Forelimb muscle (tissue), 1 donor: ENCODE measurements around the gene TRABD. TPM values are rescaled to one million over a fixed set of nuclear protein-coding genes. Genes with fewer than 3 reads are reported as not detected.
"Not testable (repeated sequence)": the region's sequence is repeated elsewhere in the genome, so short reads cannot be mapped to it uniquely, and the experiment has no call there.

Experiments
- DNase-seq: peaks from one replicate; pipeline ENCODE4 v3.0.0-alpha.2; 2013; ENCODE audit warnings: low read depth
- polyA plus RNA-seq: library from polyadenylated mRNA; unstranded; fragments of 120-200 nt; gene quantifications from one replicate; pipeline ENCODE4 v1.2.1, GENCODE V29; 2013; ENCODE audit not compliant: insufficient read length

TRABD gene
- polyA plus RNA-seq, 1 donor, result 19.5 TPM

DNA sequence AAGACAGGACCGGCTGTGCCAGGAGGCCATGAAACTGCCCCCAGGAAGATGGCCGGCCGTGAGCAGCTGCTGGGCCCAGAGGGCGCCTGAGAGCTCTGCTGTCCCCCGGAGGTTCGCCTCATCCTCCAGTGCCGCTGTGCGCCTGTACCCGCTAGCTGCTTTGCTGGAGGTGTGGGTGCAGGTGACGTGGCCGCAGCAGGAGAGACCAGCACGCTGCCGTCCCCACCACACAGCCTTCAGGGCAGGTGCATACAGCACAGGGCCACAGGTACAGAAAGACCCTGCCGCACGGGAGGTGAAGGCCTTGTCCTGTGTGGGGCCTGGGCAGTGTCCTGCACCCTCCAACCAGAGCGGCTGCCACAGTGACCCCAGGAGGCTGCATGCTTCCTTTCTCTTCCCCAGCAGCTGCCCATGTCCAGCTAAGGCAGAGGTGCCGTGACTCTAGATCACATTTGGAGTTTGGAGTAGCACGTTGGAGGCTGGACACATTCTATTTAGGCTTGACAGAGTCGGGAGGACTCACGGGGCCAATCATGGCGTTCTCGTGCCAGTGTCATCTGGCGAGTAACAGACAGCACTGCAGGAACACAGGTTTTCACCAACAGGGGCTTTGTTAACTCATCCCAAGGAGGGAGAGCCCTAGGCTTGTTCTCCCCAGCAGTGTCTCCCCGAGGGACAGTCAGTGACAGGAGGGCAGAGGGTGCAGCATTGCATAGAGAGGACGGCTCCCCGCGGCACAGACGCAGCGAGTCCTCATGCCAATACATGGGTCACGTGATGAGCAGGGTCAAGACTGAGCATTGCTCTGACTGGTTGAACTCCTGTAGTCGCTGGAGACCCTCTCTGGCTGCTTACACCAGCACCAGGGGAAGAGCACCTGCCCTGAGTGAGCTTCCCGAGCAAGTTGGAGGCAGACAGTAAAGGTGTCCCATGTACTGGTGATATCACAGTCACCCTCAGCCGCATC is 33.9 kb upstream of the TRABD start:
- no peak for DNase-seq

DNA sequence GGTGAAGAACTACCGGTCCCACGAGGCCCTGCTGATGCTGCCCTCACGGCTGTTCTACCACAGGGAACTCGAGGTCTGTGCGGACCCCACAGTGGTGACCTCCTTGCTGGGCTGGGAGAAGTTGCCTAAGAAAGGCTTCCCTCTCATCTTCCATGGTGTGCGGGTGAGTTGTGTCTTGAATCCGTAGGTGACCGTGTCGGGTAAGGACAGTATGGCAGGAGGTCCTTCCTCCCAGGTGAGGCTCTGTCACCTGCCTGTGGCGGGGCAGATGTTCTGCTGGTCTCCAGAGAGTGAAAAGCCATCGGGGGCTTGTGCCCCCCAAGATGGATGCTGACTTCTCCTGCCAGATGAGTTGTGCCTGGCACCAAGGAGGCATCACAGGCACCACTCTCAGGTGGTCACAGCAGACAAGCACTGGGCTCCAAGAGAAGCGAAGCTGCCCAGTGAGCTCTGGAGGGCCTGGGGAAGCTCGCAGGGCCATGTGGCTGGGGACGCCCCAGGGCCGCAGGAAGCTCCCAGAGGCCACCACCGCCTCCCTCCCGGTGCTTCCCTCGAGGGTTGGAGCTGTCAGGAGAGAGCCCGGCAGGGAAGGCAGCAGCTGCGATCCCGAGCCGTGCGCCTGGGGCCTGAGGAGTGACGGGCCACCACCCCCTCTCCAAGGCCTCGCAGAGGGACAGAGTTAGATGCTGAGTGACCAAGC is 32.5 kb upstream of the TRABD start:
- no peak for DNase-seq

DNA sequence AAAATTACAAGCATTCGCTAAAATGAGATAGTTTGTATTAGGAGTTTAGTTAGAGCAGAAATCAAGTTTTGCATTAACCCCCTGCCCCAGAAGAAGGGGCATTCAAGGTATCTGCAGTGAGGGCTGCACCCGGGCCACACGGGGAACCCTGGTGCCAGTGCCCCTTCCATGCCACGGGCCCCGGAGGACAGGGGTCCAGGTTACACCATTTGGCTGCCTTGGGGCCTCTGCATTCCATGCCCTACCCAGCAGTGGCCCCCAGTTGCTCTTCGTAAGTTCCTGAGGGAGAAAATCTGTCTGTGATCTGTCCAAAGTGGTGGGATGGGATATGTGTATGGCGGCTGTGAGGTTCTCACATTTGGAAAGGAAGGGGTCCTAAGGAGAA is 32.0 kb upstream of the TRABD start:
- DNase-seq, result no peak

DNA sequence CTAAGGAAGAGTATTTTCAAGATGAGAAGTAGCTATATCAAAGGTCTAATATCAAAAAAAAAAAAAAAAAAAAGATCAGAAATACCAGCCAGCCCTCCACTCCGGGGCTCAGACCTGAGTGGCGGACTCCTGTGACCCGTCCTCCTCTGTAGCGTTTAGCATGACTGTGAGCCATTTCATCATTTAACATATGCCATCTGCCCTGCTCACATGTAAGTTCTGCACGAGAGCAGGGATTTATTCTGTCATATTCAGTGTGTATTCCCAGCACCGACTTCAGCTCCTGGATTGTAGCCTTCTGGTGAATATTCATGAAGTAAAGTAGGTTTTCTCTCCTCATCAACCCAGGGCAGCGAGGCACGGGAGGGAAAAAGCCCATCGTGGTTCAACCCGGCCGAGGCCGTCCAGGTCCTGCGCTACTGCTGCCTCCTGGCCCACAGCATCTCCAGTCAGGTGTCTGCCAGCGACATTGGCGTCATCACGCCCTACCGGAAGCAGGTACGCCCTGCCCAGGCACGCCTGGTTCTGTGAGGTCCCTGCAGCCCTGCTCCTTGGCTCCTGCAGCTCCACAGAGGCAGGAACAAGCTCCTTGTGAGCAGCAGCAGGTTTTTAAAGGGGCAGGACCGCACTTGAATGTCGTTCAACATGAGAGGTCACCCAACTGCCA is 27.9 kb upstream of the TRABD start:
- DNase-seq, result no peak

DNA sequence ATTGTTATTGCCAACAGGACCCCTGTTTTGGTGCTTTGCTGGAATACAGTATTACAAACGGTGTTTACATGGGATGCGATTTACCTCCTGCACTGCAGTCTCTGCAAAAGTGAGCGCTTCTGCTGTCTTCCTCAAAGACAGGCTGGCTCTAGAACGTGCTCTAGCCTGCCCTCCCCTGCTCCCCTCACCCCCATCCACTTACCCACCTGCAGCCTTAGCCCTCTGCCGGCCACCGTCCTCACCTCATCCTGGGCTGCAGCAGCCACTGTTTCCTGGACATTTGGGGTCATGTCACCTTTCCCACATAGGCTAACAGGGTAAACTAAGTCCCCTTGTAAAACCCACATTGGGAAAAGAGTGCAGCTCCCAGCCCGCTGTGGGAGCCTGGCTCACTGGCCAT is 24.8 kb upstream of the TRABD start:
- no peak for DNase-seq

DNA sequence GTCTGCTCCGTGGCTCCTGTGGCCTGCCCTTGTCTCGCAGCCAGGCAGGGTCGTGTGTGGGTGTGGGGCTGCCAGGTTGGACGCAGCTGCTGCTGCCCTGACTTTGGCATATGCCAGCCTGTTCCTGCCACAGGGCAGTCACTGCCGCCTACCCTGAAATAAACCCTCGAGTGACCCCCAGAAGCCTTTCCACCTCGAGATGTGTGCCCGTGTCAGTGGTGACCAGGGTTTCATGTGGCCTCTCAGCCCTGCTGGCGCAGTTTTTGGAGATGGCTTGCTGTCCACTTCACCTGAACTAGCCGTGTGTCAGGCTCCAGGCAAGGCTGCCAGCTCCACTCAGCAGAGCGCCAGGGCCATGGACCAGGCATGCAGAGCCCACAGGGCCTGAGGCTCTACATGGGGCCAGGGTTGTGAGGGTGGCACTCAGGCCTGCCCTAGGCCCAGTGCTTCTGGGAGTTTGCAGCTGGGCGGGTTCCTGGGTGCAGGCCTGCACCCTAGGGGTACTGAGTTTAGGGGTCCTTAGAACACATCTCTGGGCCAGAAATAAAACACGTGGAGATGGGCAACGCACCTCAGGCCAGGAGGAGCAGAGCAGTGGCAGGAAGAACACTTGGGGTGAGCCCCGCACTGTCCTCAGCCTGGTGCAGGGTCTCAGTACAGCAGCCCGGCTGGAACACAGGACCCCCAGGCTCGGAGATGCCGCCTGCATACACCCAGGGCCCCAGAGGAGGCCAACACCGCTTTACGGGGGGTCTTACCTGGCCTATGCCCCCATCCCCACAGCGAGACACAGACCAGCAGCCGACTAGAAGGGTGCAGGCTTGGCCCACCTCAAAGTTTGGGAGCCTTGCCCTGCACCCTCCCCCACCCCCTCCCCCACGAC is 24.0 kb upstream of the TRABD start:
- no peak for DNase-seq

DNA sequence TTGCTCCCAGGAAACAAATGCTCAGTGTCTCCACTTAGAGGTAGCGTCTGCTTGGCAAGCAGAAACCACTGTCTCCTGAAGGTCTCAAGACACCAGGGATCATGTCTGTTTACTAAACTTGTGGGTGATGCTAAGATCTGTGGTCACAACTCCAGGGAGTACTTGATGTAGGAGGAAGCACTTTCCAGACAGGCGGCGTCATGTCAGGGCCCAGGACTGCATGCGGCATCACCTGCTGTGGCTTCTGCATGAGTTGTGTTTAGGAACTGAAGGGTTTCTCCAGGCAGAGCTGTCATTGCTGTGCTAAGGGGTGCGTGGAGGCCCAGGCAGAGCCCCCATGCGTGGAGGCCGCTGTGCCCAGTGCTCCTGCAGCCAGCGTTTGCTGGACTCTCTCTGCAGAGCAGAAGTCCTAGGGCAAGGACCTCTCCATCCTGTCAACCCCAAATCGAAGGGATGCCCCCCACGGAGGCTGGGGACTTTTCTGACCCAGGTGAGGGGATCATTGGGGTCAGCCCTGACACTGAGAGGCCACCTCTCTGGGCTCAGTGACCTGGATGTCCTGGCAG is 23.2 kb upstream of the TRABD start:
- no peak for DNase-seq

DNA sequence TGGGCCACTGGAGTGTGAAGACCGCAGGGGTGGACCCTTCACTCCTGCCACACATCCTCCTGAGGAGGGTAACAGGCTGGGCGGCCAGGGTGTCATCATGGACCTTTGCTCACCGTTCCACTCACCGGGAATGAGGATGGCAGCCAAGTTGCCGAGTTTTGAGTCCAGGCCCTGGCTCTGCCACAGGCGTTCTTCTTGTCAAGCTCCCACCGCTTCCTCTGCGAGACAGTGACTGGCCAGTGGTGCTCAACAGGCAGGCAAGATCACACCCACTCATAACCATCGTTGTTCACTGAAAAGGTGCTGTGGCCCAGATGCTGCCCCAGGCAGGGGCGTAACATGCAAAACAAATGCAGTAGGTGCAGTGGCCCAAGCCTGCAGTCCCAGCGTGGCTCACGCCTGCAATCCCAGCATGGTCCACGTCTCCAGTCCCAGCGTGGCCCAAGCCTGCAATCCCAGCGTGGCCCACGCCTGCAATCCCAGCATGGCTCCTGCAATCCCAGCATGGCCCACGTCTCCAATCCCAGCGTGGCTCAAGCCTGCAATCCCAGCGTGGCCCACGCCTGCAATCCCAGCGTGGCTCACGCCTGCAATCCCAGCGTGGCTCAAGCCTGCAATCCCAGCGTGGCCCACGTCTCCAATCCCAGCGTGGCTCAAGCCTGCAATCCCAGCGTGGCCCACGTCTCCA is 20.1 kb upstream of the TRABD start:
- DNase-seq, result no peak

DNA sequence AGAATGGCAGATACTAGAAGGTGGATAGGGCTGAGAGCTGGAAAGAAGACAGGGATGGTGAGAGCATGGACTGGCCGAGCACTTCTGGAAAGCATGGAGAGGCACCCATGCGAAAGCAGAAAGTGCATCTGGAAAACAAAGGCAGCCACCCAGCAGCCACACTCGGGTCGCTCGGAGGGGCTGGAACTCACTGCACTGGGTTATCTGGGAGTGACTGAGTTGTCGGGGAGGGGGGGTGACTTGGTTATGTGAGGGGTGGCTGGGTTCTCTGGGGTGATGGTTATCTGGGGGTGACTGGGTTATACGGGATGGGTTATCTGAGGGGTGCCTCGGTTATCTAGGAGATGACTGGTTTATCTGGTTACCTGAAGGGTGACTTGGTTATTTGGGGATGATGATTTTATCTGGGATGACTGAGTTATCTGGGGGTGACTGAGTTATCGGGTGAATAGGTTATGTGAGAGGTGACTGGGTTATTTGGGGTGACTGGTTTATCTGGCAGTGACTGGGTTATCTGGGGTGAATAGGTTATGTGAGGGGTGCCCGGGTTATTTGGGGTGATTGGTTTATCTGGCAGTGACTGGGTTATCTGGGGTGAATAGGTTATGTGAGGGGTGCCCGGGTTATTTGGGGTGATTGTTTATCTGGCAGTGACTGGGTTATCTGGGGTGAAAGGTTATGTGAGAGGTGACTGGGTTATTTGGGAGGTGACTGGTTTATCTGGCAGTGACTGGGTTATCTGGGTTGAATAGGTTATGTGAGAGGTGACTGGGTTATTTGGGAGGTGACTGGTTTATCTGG is 17.8 kb upstream of the TRABD start:
- no peak for DNase-seq

DNA sequence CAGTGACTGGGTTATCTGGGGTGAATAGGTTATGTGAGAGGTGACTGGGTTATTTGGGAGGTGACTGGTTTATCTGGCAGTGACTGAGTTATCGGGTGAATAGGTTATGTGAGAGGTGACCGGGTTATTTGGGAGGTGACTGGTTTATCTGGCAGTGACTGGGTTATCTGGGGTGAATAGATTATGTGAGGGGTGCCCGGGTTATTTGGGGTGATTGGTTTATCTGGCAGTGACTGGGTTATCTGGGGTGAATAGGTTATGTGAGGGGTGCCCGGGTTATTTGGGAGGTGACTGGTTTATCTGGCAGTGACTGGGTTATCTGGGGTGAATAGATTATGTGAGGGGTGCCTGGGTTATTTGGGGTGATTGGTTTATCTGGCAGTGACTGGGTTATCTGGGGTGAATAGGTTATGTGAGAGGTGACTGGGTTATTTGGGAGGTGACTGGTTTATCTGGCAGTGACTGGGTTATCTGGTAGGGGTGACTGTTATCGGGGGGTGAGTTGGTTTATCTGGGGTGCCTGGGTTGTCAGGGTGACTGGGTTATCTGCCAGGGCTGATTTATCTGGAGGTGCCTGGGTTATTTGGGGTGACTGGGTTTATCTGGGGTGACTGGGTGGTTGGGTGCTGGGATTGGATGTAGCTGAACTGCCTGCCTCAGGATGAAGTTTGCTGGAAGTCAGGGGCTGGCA is 17.1 kb upstream of the TRABD start:
- DNase-seq, result not testable (repeated sequence)

DNA sequence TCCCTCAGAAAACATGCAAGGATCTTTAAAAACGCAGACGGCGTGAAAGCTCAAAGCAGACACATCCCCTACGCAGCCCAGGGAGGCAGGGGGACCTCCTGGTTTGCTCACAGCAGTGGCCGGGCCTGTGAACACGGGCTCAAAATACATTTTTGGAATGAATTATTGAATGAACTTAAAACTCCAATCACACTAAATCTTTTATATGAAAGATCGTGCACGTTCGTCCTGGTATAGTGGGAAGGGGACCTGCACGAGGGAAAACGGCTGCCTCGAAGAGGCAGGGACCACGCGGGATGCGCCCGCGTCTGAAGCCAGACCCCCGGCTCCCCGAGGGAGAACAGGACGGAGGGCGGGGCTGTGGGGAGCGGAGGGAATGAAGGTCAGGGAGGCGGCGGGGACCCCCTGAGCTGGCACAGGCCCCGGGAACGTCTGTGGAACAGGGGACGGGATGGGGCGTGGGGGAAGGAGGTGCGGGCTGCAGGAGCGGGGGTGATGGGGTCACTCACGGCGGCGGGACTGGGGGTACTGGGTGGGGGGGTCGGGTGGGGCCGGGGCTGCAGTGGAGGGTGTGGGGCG is 16.4 kb upstream of the TRABD start:
- DNase-seq, result no peak

DNA sequence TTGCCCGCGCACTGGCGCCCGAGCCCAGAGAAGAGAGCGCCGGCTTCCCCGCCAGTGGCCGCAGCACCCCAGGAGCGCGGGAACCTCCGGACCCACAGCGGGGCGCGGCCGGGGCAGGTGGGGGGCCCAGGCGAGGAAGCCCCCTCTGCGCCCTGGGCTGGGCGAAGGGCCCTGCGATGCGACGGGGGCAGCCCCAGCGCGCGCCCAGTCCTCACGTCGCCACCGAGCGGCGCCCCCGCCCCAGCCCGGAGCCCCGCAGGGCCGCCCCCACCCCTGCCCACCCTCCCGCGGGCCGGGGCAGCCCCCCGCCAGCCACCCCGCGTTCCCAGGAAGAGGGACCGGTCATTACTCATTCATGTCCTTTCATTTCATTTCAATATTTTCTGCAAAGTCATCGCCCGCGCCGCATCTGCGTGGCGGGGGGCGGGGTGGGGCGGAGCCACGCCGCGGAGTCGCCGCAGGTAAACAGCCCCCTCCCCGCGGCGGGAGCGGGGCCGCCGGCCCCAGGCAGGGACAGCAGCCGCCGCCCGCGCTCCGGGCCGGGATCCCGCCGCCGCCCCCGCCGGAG is 15.9 kb upstream of the TRABD start:
- DNase-seq, result no peak

DNA sequence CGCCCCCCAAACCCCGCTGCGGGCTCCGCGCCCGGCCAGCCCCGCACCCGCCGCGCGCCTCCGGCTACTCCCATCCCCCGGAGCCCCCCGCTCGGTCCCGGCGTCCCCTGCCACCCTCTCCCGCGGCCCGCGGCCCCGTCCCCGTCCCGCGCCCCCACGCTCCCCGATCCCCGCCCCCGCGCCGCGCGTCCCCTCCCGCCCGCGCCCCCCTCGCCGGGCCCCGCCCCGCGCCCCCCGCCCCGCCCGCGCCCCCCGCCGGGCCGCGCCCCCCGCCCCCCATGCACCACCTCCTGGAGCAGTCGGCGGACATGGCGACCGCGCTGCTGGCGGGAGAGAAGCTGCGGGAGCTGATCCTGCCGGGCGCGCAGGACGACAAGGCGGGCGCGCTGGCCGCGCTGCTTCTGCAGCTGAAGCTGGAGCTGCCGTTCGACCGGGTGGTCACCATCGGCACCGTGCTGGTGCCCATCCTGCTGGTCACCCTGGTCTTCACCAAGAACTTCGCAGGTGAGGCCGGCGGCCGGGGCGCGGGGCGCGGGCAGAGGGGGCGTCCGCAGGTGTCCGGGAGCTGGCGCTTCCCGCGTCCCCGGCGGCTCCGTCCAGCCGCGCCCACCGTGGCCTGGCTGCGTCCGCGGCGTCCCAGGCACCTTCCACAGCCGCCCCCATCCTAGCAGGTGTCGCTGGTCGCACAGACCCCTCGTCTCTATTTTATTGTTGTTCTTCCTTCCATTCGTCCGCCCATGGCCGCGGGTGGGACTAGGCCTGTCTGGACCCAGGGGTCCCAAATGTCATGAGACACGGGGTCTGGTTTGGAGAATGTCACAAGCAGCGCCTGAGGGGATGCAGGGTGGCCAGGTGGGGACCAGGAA is 15.0 kb upstream of the TRABD start, which contains the start of gene PANX2:
Gene PANX2 (plus strand): TSS at position 279 of the 866 bp plus-strand sequence. CDS start 0 bp downstream, at position 279.
- no peak for DNase-seq

DNA sequence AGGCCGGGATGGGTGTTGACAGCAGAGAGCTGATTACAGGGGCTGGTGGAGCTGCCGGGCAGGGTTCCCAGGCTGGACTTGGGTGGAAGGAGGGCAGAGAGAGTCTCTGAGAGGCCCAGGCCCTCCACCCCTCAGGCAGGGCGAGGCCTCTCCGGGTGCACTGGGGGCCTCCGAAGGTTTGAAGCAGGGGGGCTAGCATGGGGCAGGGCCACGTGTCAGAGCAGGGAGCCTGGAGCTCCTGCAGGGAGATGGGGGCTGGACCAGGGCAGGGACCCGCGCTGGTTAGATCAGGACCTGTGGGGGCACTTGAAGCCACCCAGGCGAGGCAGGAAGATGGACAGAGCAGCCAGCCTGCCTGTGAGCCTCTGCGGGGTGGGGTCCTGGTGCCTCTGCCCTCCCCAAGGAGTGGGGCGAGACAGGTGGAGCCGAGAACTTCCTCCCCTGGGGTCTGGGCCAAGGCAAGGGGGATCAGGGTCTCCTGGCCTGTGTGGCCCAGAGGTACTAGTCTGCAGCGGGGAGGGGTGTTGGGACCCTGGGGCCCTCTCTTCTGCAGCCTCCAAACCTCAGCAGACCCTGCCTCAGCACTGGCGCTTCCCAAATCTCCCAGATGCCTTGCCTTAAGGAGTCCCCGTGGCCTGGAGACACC is 14.3 kb upstream of the TRABD start:
- DNase-seq, result no peak

DNA sequence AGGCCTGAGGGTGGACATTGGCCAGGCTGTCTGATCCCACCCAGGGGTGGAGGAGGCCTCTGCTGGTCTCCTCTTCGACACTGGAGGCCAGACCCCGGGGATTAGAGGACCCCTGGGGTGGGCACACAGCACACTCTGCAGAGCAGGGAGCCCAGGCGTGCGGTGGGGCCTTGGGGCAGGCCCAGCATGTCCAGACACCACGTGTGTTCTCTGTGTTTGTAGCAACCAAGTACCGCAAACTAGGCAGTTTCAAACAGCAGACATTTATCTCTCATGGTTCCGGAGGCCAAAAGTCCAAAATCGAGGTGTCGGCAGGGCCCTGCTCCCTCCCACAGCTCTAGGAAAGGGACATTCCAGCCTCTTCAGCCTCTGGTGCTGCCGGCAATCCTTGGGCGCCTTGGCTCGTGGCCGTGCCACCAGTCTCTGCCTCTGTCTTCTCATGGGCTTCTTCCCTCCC is 13.7 kb upstream of the TRABD start:
- no peak for DNase-seq

DNA sequence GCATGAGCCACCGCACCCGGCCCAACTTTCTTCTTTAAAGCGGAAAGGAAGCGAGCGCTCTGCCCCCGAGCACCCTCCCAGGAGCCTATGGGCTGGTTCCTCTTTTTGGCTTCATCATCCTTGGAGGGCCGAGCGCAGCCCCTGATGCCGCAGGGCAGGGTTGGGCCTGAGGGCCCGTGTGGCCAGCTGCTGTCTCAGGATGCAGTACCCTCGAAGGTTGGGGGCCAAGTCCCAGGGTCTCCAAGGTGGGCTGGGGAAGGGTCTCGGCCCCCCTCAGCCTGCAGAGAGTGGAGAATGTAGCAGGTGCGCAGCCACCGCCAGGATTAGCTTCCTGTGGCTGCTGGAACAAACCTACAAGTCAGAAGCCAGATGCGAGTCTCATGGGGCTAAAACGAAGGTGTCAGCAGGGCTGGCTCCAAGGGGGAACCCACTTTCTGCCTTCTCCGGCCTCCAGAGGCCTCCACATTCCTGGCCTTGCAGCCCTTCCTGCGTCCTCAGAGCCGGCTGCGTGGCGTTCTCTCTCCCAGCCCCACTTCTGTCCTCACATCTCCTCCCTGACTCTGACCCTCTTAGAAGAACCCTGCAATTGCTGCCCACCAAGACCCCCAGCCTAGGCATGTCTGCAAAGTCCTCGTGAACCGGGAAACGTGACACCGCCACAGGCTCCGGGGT is 12.3 kb upstream of the TRABD start:
- no peak for DNase-seq
